Retinal pigment epithelial cell (primary cell): ENCODE measurements around the gene KIF25.

Experiments
- DNase-seq: peaks from one replicate; pipeline ENCODE4 v3.0.0-alpha.2; 2010; ENCODE audit warnings: low read depth
- H3K4me3 ChIP-seq: 2 replicates; pipeline ENCODE4 v1.5.1; 2011; ENCODE audit warnings: mild to moderate bottlenecking, low read length, control low read depth, moderate library complexity
- TF ChIP-seq, protein P1 (sequence below): conservative IDR thresholded peaks from 2 replicates; pipeline ENCODE4 v1.5.1; 2011; ENCODE audit warnings: low read depth, low read length, control low read depth, inconsistent platforms

The KIF25 gene

DNA sequence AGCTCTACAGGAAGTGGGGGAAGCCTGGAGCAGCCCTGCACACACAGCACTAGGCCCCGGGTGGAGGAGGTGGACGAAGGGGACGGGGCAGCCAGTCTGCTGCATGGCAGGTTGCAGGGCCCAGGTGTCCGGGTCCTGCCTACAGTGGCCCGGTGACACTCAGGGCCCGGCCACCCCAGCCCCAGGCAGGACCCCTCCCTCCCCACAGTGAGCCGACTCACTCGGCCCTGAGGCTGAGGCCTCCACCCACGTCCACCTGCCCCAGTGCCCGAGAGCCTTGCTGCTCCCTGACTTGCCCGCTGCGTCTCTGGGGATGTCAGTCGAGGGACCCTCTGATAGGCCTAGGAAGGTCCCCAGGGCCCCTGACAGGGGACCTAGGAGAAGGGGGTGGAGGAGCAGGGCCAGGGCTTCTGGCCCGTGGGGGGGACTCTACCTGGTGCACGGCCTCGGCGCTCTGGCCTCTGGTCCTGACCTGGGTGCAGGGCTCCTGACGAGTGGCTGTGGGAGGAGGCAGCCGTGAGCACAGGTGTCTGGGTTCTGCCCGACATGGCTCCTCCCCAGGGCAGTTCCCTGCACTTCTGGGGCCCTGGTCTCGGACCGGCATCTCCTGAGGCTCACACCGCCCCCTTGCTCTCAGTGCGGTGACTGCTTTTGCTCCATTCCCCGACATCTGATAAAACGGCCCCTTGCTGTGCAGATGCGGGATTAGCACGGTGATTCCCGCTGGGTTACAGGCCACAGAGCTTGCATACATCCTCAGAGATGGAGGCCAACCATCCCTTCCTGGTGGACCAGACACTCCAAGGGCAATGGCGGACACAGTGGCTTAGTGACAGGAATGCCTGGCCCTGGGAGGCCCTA is 61.5 kb downstream of the KIF25 start:
- TF ChIP-seq, protein P1, sequence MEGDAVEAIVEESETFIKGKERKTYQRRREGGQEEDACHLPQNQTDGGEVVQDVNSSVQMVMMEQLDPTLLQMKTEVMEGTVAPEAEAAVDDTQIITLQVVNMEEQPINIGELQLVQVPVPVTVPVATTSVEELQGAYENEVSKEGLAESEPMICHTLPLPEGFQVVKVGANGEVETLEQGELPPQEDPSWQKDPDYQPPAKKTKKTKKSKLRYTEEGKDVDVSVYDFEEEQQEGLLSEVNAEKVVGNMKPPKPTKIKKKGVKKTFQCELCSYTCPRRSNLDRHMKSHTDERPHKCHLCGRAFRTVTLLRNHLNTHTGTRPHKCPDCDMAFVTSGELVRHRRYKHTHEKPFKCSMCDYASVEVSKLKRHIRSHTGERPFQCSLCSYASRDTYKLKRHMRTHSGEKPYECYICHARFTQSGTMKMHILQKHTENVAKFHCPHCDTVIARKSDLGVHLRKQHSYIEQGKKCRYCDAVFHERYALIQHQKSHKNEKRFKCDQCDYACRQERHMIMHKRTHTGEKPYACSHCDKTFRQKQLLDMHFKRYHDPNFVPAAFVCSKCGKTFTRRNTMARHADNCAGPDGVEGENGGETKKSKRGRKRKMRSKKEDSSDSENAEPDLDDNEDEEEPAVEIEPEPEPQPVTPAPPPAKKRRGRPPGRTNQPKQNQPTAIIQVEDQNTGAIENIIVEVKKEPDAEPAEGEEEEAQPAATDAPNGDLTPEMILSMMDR, result no peak
- H3K4me3 ChIP-seq, result no peak overlapping the region
- no peak for DNase-seq

- H3K4me3 ChIP-seq, result no peak overlapping the region
- TF ChIP-seq, protein P1, result peak; percentile 79
- peak; percentile 20 for DNase-seq
Observed at GRCh38 chr6:168060521-168060931, 63.1 kb downstream of the KIF25 start.

GRCh38 chr6:168061269-168062210 is 64.1 kb downstream of the KIF25 start:
- H3K4me3 ChIP-seq, result no peak overlapping the region
- TF ChIP-seq, protein P1, result no peak
- DNase-seq, result no peak

- TF ChIP-seq, protein P1, result no peak
- DNase-seq, result no peak
- H3K4me3 ChIP-seq, result no peak overlapping the region
Observed at GRCh38 chr6:168062346-168063289, 65.1 kb downstream of the KIF25 start.

GRCh38 chr6:168063431-168063830 is 66.0 kb downstream of the KIF25 start:
- no peak for DNase-seq
- H3K4me3 ChIP-seq, result no peak overlapping the region
- TF ChIP-seq, protein P1, result no peak

GRCh38 chr6:168064226-168064807 is 66.8 kb downstream of the KIF25 start:
- TF ChIP-seq, protein P1, result no peak
- no peak overlapping the region for H3K4me3 ChIP-seq
- no peak for DNase-seq
